SK-N-SH treated with all-trans-retinoic acid at 6 μM for 48 hours (cell line): Measurements from ENCODE around the gene SPINK4.

Experiments
- ATAC-seq: fragments of 200-7000 bp; cut with Tn5 transposase; 3 replicates; pipeline ENCODE4 v1.9.1; 2020; ENCODE audit warnings: mild to moderate bottlenecking, moderate library complexity
- ARNTL ChIP-seq: fragments of 450-650 bp; formaldehyde crosslinking; IDR thresholded peaks from 2 replicates; pipeline ENCODE4 v1.5.0; 2020; ENCODE audit warnings: low read depth, mild to moderate bottlenecking, moderate library complexity, borderline replicate concordance
- BACH2 ChIP-seq: fragments of 250-450 bp; sonication (Bioruptor Pico); IDR thresholded peaks from 2 replicates; pipeline ENCODE4 v1.9.0; 2021; ENCODE audit warnings: mild to moderate bottlenecking, borderline replicate concordance
- CSDC2 ChIP-seq: fragments of 250-450 bp; sonication (Bioruptor Pico); IDR thresholded peaks from 2 replicates; pipeline ENCODE4 v1.5.0; 2020; ENCODE audit warnings: mild to moderate bottlenecking, moderate library complexity
- ESRRG ChIP-seq: fragments of 250-450 bp; sonication (Bioruptor Pico); IDR thresholded peaks from 2 replicates; pipeline ENCODE4 v1.6.1; 2021; ENCODE audit warnings: mild to moderate bottlenecking
- GLIS3 ChIP-seq: fragments of 250-450 bp; sonication (Bioruptor Pico); IDR thresholded peaks from 2 replicates; pipeline ENCODE4 v1.5.0; 2020; ENCODE audit warnings: mild to moderate bottlenecking, moderate library complexity
- ISL1 ChIP-seq: fragments of 250-450 bp; sonication (Bioruptor Pico); IDR thresholded peaks from 2 replicates; pipeline ENCODE4 v2.1.2; 2022; ENCODE audit warnings: mild to moderate bottlenecking, moderate library complexity
- OSR1 ChIP-seq: fragments of 250-450 bp; sonication (Bioruptor Pico); IDR thresholded peaks from 2 replicates; pipeline ENCODE4 v1.8.0; 2022; ENCODE audit warnings: moderate library complexity, mild to moderate bottlenecking, inconsistent platforms
- PPARA ChIP-seq: fragments of 250-450 bp; sonication (Bioruptor Pico); IDR thresholded peaks from 2 replicates; pipeline ENCODE4 v1.5.0; 2020; ENCODE audit warnings: mild to moderate bottlenecking, borderline replicate concordance
- RARB ChIP-seq: fragments of 250-450 bp; sonication (Bioruptor Pico); IDR thresholded peaks from 2 replicates; pipeline ENCODE4 v1.8.0; 2021; ENCODE audit warnings: mild to moderate bottlenecking, moderate library complexity
- SNAI2 ChIP-seq: fragments of 250-450 bp; sonication (Bioruptor Pico); IDR thresholded peaks from 2 replicates; pipeline ENCODE4 v1.5.0; 2020; ENCODE audit warnings: mild to moderate bottlenecking, moderate library complexity
- TCF4 ChIP-seq: fragments of 250-450 bp; sonication (Bioruptor Pico); IDR thresholded peaks from 2 replicates; pipeline ENCODE4 v1.8.0; 2021; ENCODE audit warnings: mild to moderate bottlenecking, moderate library complexity, borderline replicate concordance
- TOX ChIP-seq: fragments of 250-450 bp; sonication (Bioruptor Pico); IDR thresholded peaks from 2 replicates; pipeline ENCODE4 v1.8.0; 2021; ENCODE audit warnings: mild to moderate bottlenecking, moderate library complexity, borderline replicate concordance
- ZC3H10 ChIP-seq: fragments of 250-450 bp; sonication (Bioruptor Pico); IDR thresholded peaks from 2 replicates; pipeline ENCODE4 v1.5.1; 2021; ENCODE audit warnings: mild to moderate bottlenecking, moderate library complexity
- ZFP3 ChIP-seq: fragments of 250-450 bp; sonication (Bioruptor Pico); IDR thresholded peaks from 2 replicates; pipeline ENCODE4 v1.5.0; 2020; ENCODE audit warnings: mild to moderate bottlenecking, moderate library complexity
- ZFP30 ChIP-seq: fragments of 450-650 bp; formaldehyde crosslinking; IDR thresholded peaks from 2 replicates; pipeline ENCODE4 v1.5.0; 2022; ENCODE audit warnings: mild to moderate bottlenecking, moderate library complexity
- ZNF565 ChIP-seq: fragments of 450-650 bp; formaldehyde crosslinking; conservative IDR thresholded peaks from 2 replicates; pipeline ENCODE4 v1.5.0; 2020; ENCODE audit warnings: low read depth, mild to moderate bottlenecking, moderate library complexity
- ZNF70 ChIP-seq: fragments of 450-650 bp; formaldehyde crosslinking; IDR thresholded peaks from 2 replicates; pipeline ENCODE4 v1.5.0; 2020; ENCODE audit warnings: mild to moderate bottlenecking, moderate library complexity
- ZNF8 ChIP-seq: fragments of 450-650 bp; formaldehyde crosslinking; IDR thresholded peaks from 2 replicates; pipeline ENCODE4 v1.5.0; 2020; ENCODE audit warnings: mild to moderate bottlenecking, moderate library complexity
- TF ChIP-seq, protein P1 (sequence below): fragments of 250-450 bp; sonication (Bioruptor Pico); IDR thresholded peaks from 2 replicates; pipeline ENCODE4 v1.5.0; 2020; ENCODE audit warnings: mild to moderate bottlenecking, moderate library complexity
- TF ChIP-seq, protein P2 (sequence below): fragments of 250-450 bp; sonication (Bioruptor Pico); IDR thresholded peaks from 2 replicates; pipeline ENCODE4 v1.8.0; 2020; ENCODE audit warnings: mild to moderate bottlenecking, moderate library complexity, borderline replicate concordance
- TF ChIP-seq, protein P3 (sequence below): fragments of 250-450 bp; sonication (Bioruptor Pico); IDR thresholded peaks from 2 replicates; pipeline ENCODE4 v1.5.1; 2021; ENCODE audit warnings: mild to moderate bottlenecking, moderate library complexity
- TF ChIP-seq, protein P4 (sequence below): fragments of 250-450 bp; sonication (Bioruptor Pico); IDR thresholded peaks from 2 replicates; pipeline ENCODE4 v1.8.0; 2021; ENCODE audit warnings: low read depth, mild to moderate bottlenecking, moderate library complexity, borderline replicate concordance
- TF ChIP-seq, protein P5 (sequence below): fragments of 250-450 bp; sonication (Bioruptor Pico); IDR thresholded peaks from 2 replicates; pipeline ENCODE4 v1.5.1; 2020; ENCODE audit warnings: low read depth, mild to moderate bottlenecking, moderate library complexity

Gene SPINK4

DNA sequence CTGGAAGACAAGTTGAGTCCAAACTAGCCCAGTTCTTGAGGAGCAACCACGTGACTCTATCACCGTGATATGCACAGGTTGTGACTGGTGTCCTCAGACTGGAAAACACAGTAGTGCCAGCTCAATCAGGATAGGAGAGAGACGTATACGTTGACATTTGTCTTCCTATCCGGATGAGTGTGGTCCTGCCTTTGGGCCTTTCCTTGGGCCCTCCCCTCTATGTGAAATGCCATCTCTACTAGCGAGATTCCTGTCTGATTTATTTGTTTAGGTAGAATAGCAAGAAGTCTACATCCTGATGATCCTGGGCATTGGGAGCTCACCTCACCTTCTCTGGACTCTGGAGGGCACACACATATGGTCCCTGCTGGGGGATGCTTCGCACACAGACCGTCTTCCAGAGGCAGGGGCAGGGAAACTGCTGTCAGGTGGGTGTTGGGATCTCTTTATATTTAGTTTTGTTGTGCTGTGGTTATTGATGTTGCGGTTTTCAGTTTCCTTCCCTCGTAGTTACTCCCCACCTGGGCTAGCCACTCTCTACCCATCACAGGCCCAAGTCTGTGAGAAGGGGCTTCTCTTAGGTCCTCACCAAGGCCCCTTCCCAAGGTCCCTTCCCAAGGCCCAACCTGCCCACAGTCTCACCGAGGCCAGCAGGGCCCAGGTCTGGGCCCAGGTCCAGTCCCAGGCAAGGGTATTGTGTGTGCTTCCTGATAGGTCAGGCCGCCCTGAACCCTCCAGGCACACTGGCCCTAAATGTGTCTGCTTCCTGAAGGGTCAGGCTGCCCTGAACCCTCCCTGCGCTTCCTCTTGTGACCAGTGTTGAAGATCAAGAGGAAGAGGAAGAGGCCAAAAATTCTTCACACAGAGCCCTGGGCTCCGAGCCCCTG lies 19.0 kb upstream of the SPINK4 start:
- TF ChIP-seq TOX (CRISPR knock-in tag) (no peak), ISL1 (CRISPR knock-in tag) (no peak), TCF4 (CRISPR knock-in tag) (no peak), ZNF70 (CRISPR knock-in tag) (no peak), ESRRG (CRISPR knock-in tag) (no peak), ZFP30 (CRISPR knock-in tag) (no peak), GLIS3 (no peak), ARNTL (CRISPR knock-in tag) (no peak), PPARA (CRISPR knock-in tag) (no peak), ZFP3 (CRISPR knock-in tag) (no peak), SNAI2 (CRISPR knock-in tag) (no peak), OSR1 (CRISPR knock-in tag) (no peak), RARB (CRISPR knock-in tag) (no peak), BACH2 (CRISPR knock-in tag) (no peak)
- TF ChIP-seq, protein P1, sequence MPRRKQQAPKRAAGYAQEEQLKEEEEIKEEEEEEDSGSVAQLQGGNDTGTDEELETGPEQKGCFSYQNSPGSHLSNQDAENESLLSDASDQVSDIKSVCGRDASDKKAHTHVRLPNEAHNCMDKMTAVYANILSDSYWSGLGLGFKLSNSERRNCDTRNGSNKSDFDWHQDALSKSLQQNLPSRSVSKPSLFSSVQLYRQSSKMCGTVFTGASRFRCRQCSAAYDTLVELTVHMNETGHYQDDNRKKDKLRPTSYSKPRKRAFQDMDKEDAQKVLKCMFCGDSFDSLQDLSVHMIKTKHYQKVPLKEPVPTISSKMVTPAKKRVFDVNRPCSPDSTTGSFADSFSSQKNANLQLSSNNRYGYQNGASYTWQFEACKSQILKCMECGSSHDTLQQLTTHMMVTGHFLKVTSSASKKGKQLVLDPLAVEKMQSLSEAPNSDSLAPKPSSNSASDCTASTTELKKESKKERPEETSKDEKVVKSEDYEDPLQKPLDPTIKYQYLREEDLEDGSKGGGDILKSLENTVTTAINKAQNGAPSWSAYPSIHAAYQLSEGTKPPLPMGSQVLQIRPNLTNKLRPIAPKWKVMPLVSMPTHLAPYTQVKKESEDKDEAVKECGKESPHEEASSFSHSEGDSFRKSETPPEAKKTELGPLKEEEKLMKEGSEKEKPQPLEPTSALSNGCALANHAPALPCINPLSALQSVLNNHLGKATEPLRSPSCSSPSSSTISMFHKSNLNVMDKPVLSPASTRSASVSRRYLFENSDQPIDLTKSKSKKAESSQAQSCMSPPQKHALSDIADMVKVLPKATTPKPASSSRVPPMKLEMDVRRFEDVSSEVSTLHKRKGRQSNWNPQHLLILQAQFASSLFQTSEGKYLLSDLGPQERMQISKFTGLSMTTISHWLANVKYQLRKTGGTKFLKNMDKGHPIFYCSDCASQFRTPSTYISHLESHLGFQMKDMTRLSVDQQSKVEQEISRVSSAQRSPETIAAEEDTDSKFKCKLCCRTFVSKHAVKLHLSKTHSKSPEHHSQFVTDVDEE (CRISPR knock-in tag), result no peak
- TF ChIP-seq, protein P2, sequence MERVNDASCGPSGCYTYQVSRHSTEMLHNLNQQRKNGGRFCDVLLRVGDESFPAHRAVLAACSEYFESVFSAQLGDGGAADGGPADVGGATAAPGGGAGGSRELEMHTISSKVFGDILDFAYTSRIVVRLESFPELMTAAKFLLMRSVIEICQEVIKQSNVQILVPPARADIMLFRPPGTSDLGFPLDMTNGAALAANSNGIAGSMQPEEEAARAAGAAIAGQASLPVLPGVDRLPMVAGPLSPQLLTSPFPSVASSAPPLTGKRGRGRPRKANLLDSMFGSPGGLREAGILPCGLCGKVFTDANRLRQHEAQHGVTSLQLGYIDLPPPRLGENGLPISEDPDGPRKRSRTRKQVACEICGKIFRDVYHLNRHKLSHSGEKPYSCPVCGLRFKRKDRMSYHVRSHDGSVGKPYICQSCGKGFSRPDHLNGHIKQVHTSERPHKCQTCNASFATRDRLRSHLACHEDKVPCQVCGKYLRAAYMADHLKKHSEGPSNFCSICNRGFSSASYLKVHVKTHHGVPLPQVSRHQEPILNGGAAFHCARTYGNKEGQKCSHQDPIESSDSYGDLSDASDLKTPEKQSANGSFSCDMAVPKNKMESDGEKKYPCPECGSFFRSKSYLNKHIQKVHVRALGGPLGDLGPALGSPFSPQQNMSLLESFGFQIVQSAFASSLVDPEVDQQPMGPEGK (CRISPR knock-in tag), result no peak
- TF ChIP-seq, protein P3, sequence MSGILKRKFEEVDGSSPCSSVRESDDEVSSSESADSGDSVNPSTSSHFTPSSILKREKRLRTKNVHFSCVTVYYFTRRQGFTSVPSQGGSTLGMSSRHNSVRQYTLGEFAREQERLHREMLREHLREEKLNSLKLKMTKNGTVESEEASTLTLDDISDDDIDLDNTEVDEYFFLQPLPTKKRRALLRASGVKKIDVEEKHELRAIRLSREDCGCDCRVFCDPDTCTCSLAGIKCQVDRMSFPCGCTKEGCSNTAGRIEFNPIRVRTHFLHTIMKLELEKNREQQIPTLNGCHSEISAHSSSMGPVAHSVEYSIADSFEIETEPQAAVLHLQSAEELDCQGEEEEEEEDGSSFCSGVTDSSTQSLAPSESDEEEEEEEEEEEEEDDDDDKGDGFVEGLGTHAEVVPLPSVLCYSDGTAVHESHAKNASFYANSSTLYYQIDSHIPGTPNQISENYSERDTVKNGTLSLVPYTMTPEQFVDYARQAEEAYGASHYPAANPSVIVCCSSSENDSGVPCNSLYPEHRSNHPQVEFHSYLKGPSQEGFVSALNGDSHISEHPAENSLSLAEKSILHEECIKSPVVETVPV (CRISPR knock-in tag), result no peak
- TF ChIP-seq, protein P4, sequence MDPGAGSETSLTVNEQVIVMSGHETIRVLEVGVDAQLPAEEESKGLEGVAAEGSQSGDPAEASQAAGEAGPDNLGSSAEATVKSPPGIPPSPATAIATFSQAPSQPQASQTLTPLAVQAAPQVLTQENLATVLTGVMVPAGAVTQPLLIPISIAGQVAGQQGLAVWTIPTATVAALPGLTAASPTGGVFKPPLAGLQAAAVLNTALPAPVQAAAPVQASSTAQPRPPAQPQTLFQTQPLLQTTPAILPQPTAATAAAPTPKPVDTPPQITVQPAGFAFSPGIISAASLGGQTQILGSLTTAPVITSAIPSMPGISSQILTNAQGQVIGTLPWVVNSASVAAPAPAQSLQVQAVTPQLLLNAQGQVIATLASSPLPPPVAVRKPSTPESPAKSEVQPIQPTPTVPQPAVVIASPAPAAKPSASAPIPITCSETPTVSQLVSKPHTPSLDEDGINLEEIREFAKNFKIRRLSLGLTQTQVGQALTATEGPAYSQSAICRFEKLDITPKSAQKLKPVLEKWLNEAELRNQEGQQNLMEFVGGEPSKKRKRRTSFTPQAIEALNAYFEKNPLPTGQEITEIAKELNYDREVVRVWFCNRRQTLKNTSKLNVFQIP, result no peak
- ATAC-seq, result no peak

DNA sequence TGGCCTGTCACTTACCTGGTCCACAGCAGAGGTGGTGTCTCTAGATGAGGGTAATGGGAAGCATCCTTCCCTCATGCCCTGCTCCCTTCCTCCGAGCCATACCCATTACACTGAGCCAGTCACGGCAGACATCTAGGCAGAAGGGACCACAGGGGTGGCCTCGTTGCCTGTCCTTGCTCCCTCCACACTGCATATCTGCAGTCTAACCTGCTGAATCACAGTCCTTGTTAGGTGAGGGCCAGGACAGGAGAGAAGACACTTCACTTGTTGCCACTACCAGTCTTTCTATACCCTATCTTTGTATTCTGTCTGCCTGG lies 18.4 kb upstream of the SPINK4 start:
- TF ChIP-seq ISL1 (CRISPR knock-in tag) (no peak), ZNF70 (CRISPR knock-in tag) (no peak), ESRRG (CRISPR knock-in tag) (no peak), CSDC2 (CRISPR knock-in tag) (no peak), OSR1 (CRISPR knock-in tag) (no peak), TCF4 (CRISPR knock-in tag) (no peak), ZFP3 (CRISPR knock-in tag) (no peak), GLIS3 (no peak), ZNF8 (no peak), ARNTL (CRISPR knock-in tag) (no peak), SNAI2 (CRISPR knock-in tag) (no peak), RARB (CRISPR knock-in tag) (no peak), ZNF565 (no peak), ZC3H10 (CRISPR knock-in tag) (no peak)
- TF ChIP-seq, protein P5, sequence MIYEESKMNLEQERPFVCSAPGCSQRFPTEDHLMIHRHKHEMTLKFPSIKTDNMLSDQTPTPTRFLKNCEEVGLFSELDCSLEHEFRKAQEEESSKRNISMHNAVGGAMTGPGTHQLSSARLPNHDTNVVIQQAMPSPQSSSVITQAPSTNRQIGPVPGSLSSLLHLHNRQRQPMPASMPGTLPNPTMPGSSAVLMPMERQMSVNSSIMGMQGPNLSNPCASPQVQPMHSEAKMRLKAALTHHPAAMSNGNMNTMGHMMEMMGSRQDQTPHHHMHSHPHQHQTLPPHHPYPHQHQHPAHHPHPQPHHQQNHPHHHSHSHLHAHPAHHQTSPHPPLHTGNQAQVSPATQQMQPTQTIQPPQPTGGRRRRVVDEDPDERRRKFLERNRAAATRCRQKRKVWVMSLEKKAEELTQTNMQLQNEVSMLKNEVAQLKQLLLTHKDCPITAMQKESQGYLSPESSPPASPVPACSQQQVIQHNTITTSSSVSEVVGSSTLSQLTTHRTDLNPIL (CRISPR knock-in tag), result no peak
- TF ChIP-seq, protein P1 (CRISPR knock-in tag), result no peak
- TF ChIP-seq, protein P4, result no peak
- TF ChIP-seq, protein P3 (CRISPR knock-in tag), result no peak
- ATAC-seq, result no peak
